ENCODE data around the gene EEFSEC.

Gene EEFSEC

GRCh38 chr3:128316481-128316891 is 163.2 kb downstream of the EEFSEC start:
- DNase-seq (ENCODE audit: low spot score) = peak; percentile 47

GRCh38 chr3:128317101-128317697 is 163.9 kb downstream of the EEFSEC start:
- no peak for DNase-seq (ENCODE audit: low spot score)

GRCh38 chr3:128317698-128318231 is 164.5 kb downstream of the EEFSEC start:
- no peak for DNase-seq (ENCODE audit: low spot score)

GRCh38 chr3:128318275-128318941 is 165.1 kb downstream of the EEFSEC start:
- no peak for DNase-seq (ENCODE audit: low spot score)

GRCh38 chr3:128319107-128319506 is 165.8 kb downstream of the EEFSEC start:
- no peak for DNase-seq (ENCODE audit: low spot score)

- DNase-seq (ENCODE audit: low spot score) = no peak
Measured at GRCh38 chr3:128319741-128320141, 166.5 kb downstream of the EEFSEC start.

GRCh38 chr3:128320551-128321340 is 167.5 kb downstream of the EEFSEC start:
- DNase-seq (ENCODE audit: low spot score) = no peak

- DNase-seq (ENCODE audit: low spot score) = no peak
Measured at GRCh38 chr3:128321418-128321817, 168.1 kb downstream of the EEFSEC start.

- DNase-seq (ENCODE audit: low spot score) = peak; percentile 49
Measured at GRCh38 chr3:128322030-128323022, 169.0 kb downstream of the EEFSEC start.

- no peak for DNase-seq (ENCODE audit: low spot score)
Measured at GRCh38 chr3:128323206-128324081, 170.2 kb downstream of the EEFSEC start.

- no peak for DNase-seq (ENCODE audit: low spot score)
Measured at GRCh38 chr3:128324911-128325592, 171.8 kb downstream of the EEFSEC start.

GRCh38 chr3:128326051-128326823 is 173.0 kb downstream of the EEFSEC start:
- DNase-seq (ENCODE audit: low spot score) = no peak

- no peak for DNase-seq (ENCODE audit: low spot score)
Measured at GRCh38 chr3:128327606-128328031, 174.3 kb downstream of the EEFSEC start.

- no peak for DNase-seq (ENCODE audit: low spot score)
Measured at GRCh38 chr3:128328546-128329458, 175.5 kb downstream of the EEFSEC start.

GRCh38 chr3:128329491-128330213 is 176.4 kb downstream of the EEFSEC start:
- DNase-seq (ENCODE audit: low spot score) = no peak

GRCh38 chr3:128330214-128330842 is 177.0 kb downstream of the EEFSEC start:
- no peak for DNase-seq (ENCODE audit: low spot score)

Measured in AG08395 (cell line).